ENCODE results near the gene TMEM266.

The TMEM266 gene

GRCh38 chr15:76127169-76127568 is 67.4 kb downstream of the TMEM266 start:
- TF ChIP-seq CTCF (IDR thresholded peaks at IDR 0.05), result no peak
- TF ChIP-seq ZFX (IDR thresholded peaks at IDR 0.05; ENCODE audit: borderline replicate concordance), result no peak
- H3K27ac ChIP-seq, result no peak overlapping the region

- H3K27ac ChIP-seq, result no peak overlapping the region
- TF ChIP-seq CTCF (IDR thresholded peaks at IDR 0.05) (no peak), ZFX (IDR thresholded peaks at IDR 0.05; ENCODE audit: borderline replicate concordance) (no peak)
Measured at GRCh38 chr15:76127880-76128279, 68.1 kb downstream of the TMEM266 start.

- H3K27ac ChIP-seq, result no peak overlapping the region
- no peak for TF ChIP-seq ZFX (IDR thresholded peaks at IDR 0.05; ENCODE audit: borderline replicate concordance)
- no peak for TF ChIP-seq CTCF (IDR thresholded peaks at IDR 0.05)
Measured at GRCh38 chr15:76134537-76134936, 74.8 kb downstream of the TMEM266 start.

- TF ChIP-seq CTCF (IDR thresholded peaks at IDR 0.05), result no peak
- TF ChIP-seq ZFX (IDR thresholded peaks at IDR 0.05; ENCODE audit: borderline replicate concordance), result no peak
- H3K27ac ChIP-seq, result no peak overlapping the region
Measured at GRCh38 chr15:76135516-76135915, 75.7 kb downstream of the TMEM266 start.

- TF ChIP-seq ZFX (IDR thresholded peaks at IDR 0.05; ENCODE audit: borderline replicate concordance) (no peak), CTCF (IDR thresholded peaks at IDR 0.05) (no peak)
- H3K27ac ChIP-seq, result no peak overlapping the region
Measured at GRCh38 chr15:76138436-76138835, 78.7 kb downstream of the TMEM266 start.

- TF ChIP-seq ZFX (IDR thresholded peaks at IDR 0.05; ENCODE audit: borderline replicate concordance), result no peak
- TF ChIP-seq CTCF (IDR thresholded peaks at IDR 0.05), result peak; percentile 93
- no peak overlapping the region for H3K27ac ChIP-seq
Measured at GRCh38 chr15:76139368-76140073, 79.7 kb downstream of the TMEM266 start.

GRCh38 chr15:76140074-76140464 is 80.3 kb downstream of the TMEM266 start:
- TF ChIP-seq ZFX (IDR thresholded peaks at IDR 0.05; ENCODE audit: borderline replicate concordance), result no peak
- no peak for TF ChIP-seq CTCF (IDR thresholded peaks at IDR 0.05)
- no peak overlapping the region for H3K27ac ChIP-seq

Measured in 22Rv1 (cell line).